Measurements from ENCODE around the gene BACH2. TPM values are rescaled to one million over a fixed set of nuclear protein-coding genes. Genes with fewer than 3 reads are reported as not detected.
"Not testable (repeated sequence)": the region's sequence is repeated elsewhere in the genome, so short reads cannot be mapped to it uniquely, and the experiment has no call there.

Gene BACH2
- polyA plus RNA-seq, 1 donor (not counting 4 experiments of a cell fraction or from before 2014, with no cell fraction given), result 0.50 TPM

GRCh38 chr6:90285042-90285481, 11.6 kb downstream of the BACH2 start:
- DNase-seq (ENCODE audit: low read depth, low spot score) (no peak), FAIRE-seq (no peak)
- no peaks in the 10 kb centered on the region for H3K27me3 ChIP-seq (ENCODE audit: control insufficient read depth, extremely low read depth, insufficient read depth, low read length)
- no peaks in the 10 kb centered on the region for H3K9me1 ChIP-seq (ENCODE audit: control insufficient read depth, extremely low read depth, insufficient read depth, low read length)
- H3K27ac ChIP-seq (ENCODE audit: control insufficient read depth, insufficient read depth, low read length), result peak overlapping the region; percentile 53
- dilution Hi-C loops (cut with MboI; ENCODE audit: extremely low pct_ligation_motif_present, low sequenced_read_pairs), result no loop called here
- H3K9me3 ChIP-seq (ENCODE audit: control insufficient read depth, low read depth, low read length), result no peaks in the 10 kb centered on the region
- H2AFZ ChIP-seq (ENCODE audit: control insufficient read depth, low read length), result no peak overlapping the region
- no peaks in the 10 kb centered on the region for H3K79me2 ChIP-seq (ENCODE audit: control insufficient read depth, insufficient read depth, low read length)
- peak overlapping the region; percentile 77 for H3K4me2 ChIP-seq (ENCODE audit: control insufficient read depth, extremely low read depth, insufficient read depth, low read depth, low read length)
- no peaks in the 10 kb centered on the region for H3K36me3 ChIP-seq (ENCODE audit: control insufficient read depth in 2 of 2, extremely low read depth in 1 of 2, insufficient read depth in 2 of 2, low read length in 2 of 2)
- H3K4me3 ChIP-seq (ENCODE audit: control insufficient read depth in 2 of 3, extremely low read depth in 1 of 3, insufficient read depth in 2 of 3, low read depth in 1 of 3, low read length in 3 of 3), result no peak overlapping the region
- no peak for TF ChIP-seq EZH2 (IDR thresholded peaks at IDR 0.05; ENCODE audit: low read length)
- no peak for TF ChIP-seq CTCF (optimal IDR thresholded peaks at IDR 0.05 in 1 of 3, IDR thresholded peaks at IDR 0.05 in 1 of 3, conservative IDR thresholded peaks at IDR 0.05 in 1 of 3; ENCODE audit: extremely low read depth in 1 of 3, insufficient read depth in 2 of 3, low read length in 3 of 3)
- H4K20me1 ChIP-seq (ENCODE audit: control insufficient read depth, extremely low read depth, insufficient read depth, low read length), result no peaks in the 10 kb centered on the region
- H3K4me1 ChIP-seq (ENCODE audit: control insufficient read depth, extremely low read depth, insufficient read depth, low read length), result peaks cover 19% of the 10 kb centered on the region
- H3K9ac ChIP-seq (ENCODE audit: control insufficient read depth, extremely low read depth, insufficient read depth, low read length), result peak overlapping the region; percentile 53

GRCh38 chr6:90284236-90285041, 12.2 kb downstream of the BACH2 start:
- H3K4me1 ChIP-seq (ENCODE audit: control insufficient read depth, extremely low read depth, insufficient read depth, low read length), result peaks cover 19% of the 10 kb centered on the region
- H3K9me1 ChIP-seq (ENCODE audit: control insufficient read depth, extremely low read depth, insufficient read depth, low read length), result no peaks in the 10 kb centered on the region
- FAIRE-seq, result peak; percentile 95
- TF ChIP-seq EZH2 (IDR thresholded peaks at IDR 0.05; ENCODE audit: low read length) (no peak), CTCF (optimal IDR thresholded peaks at IDR 0.05 in 1 of 3, IDR thresholded peaks at IDR 0.05 in 1 of 3, conservative IDR thresholded peaks at IDR 0.05 in 1 of 3; ENCODE audit: extremely low read depth in 1 of 3, insufficient read depth in 2 of 3, low read length in 3 of 3) (peak in 1 of 3 experiments; percentile 15)
- peak overlapping the region in 2 of 3 experiments; percentile 23 to 45 for H3K4me3 ChIP-seq (ENCODE audit: control insufficient read depth in 2 of 3, extremely low read depth in 1 of 3, insufficient read depth in 2 of 3, low read depth in 1 of 3, low read length in 3 of 3)
- H3K27ac ChIP-seq (ENCODE audit: control insufficient read depth, insufficient read depth, low read length), result peak overlapping the region; percentile 53
- H3K27me3 ChIP-seq (ENCODE audit: control insufficient read depth, extremely low read depth, insufficient read depth, low read length), result no peaks in the 10 kb centered on the region
- dilution Hi-C loops (cut with MboI; ENCODE audit: extremely low pct_ligation_motif_present, low sequenced_read_pairs), result no loop called here
- no peaks in the 10 kb centered on the region for H3K36me3 ChIP-seq (ENCODE audit: control insufficient read depth in 2 of 2, extremely low read depth in 1 of 2, insufficient read depth in 2 of 2, low read length in 2 of 2)
- no peaks in the 10 kb centered on the region for H3K9me3 ChIP-seq (ENCODE audit: control insufficient read depth, low read depth, low read length)
- H2AFZ ChIP-seq (ENCODE audit: control insufficient read depth, low read length), result no peak overlapping the region
- no peaks in the 10 kb centered on the region for H4K20me1 ChIP-seq (ENCODE audit: control insufficient read depth, extremely low read depth, insufficient read depth, low read length)
- peak overlapping the region; percentile 77 for H3K4me2 ChIP-seq (ENCODE audit: control insufficient read depth, extremely low read depth, insufficient read depth, low read depth, low read length)
- DNase-seq (ENCODE audit: low read depth, low spot score), result no peak
- H3K9ac ChIP-seq (ENCODE audit: control insufficient read depth, extremely low read depth, insufficient read depth, low read length), result peak overlapping the region; percentile 53
- H3K79me2 ChIP-seq (ENCODE audit: control insufficient read depth, insufficient read depth, low read length), result no peaks in the 10 kb centered on the region

GRCh38 chr6:90282265-90282664, 14.4 kb downstream of the BACH2 start:
- H3K36me3 ChIP-seq (ENCODE audit: control insufficient read depth in 2 of 2, extremely low read depth in 1 of 2, insufficient read depth in 2 of 2, low read length in 2 of 2); H3K27me3 ChIP-seq (ENCODE audit: control insufficient read depth, extremely low read depth, insufficient read depth, low read length); dilution Hi-C loops (cut with MboI; ENCODE audit: extremely low pct_ligation_motif_present, low sequenced_read_pairs); H2AFZ ChIP-seq (ENCODE audit: control insufficient read depth, low read length); H3K79me2 ChIP-seq (ENCODE audit: control insufficient read depth, insufficient read depth, low read length); FAIRE-seq; DNase-seq (ENCODE audit: low read depth, low spot score); H3K9me3 ChIP-seq (ENCODE audit: control insufficient read depth, low read depth, low read length); H3K27ac ChIP-seq (ENCODE audit: control insufficient read depth, insufficient read depth, low read length); H3K9me1 ChIP-seq (ENCODE audit: control insufficient read depth, extremely low read depth, insufficient read depth, low read length); H4K20me1 ChIP-seq (ENCODE audit: control insufficient read depth, extremely low read depth, insufficient read depth, low read length); H3K4me3 ChIP-seq (ENCODE audit: control insufficient read depth in 2 of 3, extremely low read depth in 1 of 3, insufficient read depth in 2 of 3, low read depth in 1 of 3, low read length in 3 of 3); H3K4me2 ChIP-seq (ENCODE audit: control insufficient read depth, extremely low read depth, insufficient read depth, low read depth, low read length); H3K9ac ChIP-seq (ENCODE audit: control insufficient read depth, extremely low read depth, insufficient read depth, low read length): not testable (repeated sequence)
- peaks cover 19% of the 10 kb centered on the region for H3K4me1 ChIP-seq (ENCODE audit: control insufficient read depth, extremely low read depth, insufficient read depth, low read length)

All from keratinocyte (primary cell).